Endodermal cell (in vitro differentiated cells): ENCODE data around the gene HMCN2. TPM values are rescaled to one million over a fixed set of nuclear protein-coding genes. Genes with fewer than 3 reads are reported as not detected.

ENCODE experiments used
- DNase-seq: peaks from one replicate; pipeline ENCODE4 v3.0.0-alpha.2; 2017
- H3K27ac ChIP-seq: 2 replicates; pipeline ENCODE4 v1.5.1; 2013; ENCODE audit warnings: mild to moderate bottlenecking, low read depth, low read length, moderate library complexity
- H3K27me3 ChIP-seq: 2 replicates; pipeline ENCODE4 v1.6.1; 2013; ENCODE audit warnings: mild to moderate bottlenecking, low read length, moderate library complexity; ENCODE audit not compliant: insufficient read depth, control insufficient read depth, poor library complexity, severe bottlenecking
- H3K36me3 ChIP-seq: 2 replicates; pipeline ENCODE4 v1.7.0; 2013; ENCODE audit warnings: mild to moderate bottlenecking, low read length, moderate library complexity; ENCODE audit not compliant: control insufficient read depth, insufficient read depth
- H3K4me1 ChIP-seq: one replicate; pipeline ENCODE4 v1.7.0; 2013; ENCODE audit warnings: low read length; ENCODE audit not compliant: control insufficient read depth, insufficient read depth
- H3K4me3 ChIP-seq: 2 replicates; pipeline ENCODE4 v1.5.1; 2013; ENCODE audit warnings: mild to moderate bottlenecking, low read length, moderate library complexity
- H3K9ac ChIP-seq: 2 replicates; pipeline ENCODE4 v1.6.1; 2013; ENCODE audit warnings: mild to moderate bottlenecking, low read length, moderate library complexity; ENCODE audit not compliant: poor library complexity, severe bottlenecking; ENCODE audit errors: extremely low read depth
- H3K9me3 ChIP-seq: 2 replicates; pipeline ENCODE4 v1.6.1; 2013; ENCODE audit warnings: mild to moderate bottlenecking, low read length, moderate library complexity; ENCODE audit not compliant: control insufficient read depth
- H3K27ac Mint-ChIP-seq: 2 replicates; pipeline ENCODE4 v1.8.0; 2020; ENCODE audit warnings: mixed read lengths
- H3K27me3 Mint-ChIP-seq: 2 replicates; pipeline ENCODE4 v1.8.0; 2021; ENCODE audit warnings: mild to moderate bottlenecking, mixed read lengths; ENCODE audit not compliant: insufficient read depth
- H3K36me3 Mint-ChIP-seq: 2 replicates; pipeline ENCODE4 v1.8.0; 2020; ENCODE audit warnings: low read depth, mixed read lengths
- H3K4me1 Mint-ChIP-seq: 2 replicates; pipeline ENCODE4 v1.8.0; 2020; ENCODE audit warnings: mixed read lengths
- H3K4me3 Mint-ChIP-seq: 2 replicates; pipeline ENCODE4 v1.8.0; 2020; ENCODE audit warnings: mild to moderate bottlenecking, moderate library complexity, mixed read lengths
- H3K9me3 Mint-ChIP-seq: 2 replicates; pipeline ENCODE4 v1.8.0; 2020; ENCODE audit warnings: mild to moderate bottlenecking, mixed read lengths
- WGBS, 2 experiments: methylation state at CpG; one replicate each; pipeline versions ENCODE4 v1.1.5 to v1.1.7; 2013; ENCODE audit warnings: missing lambda C conversion rate in 2 of 2, mixed read lengths in 1 of 2; ENCODE audit not compliant: insufficient coverage in 1 of 2, insufficient read length in 1 of 2; 5-methylcytosine and 5-hydroxymethylcytosine counted together
- total RNA-seq, 2 donors: library from RNA; stranded (reverse); fragmentation: NEBNext Ultra II Directional in 1 of 2; extraction: Animal tissue kit (Norgen Biotek cat#: 25700) in 1 of 2; gene quantifications; 2 replicates in 1 of 2; 3 replicates in 1 of 2; pipeline ENCODE4 v1.2.1, GENCODE V29; 2021
- TF ChIP-seq, protein P1 (sequence below): fragments of 200-600 bp; sonication (generic); conservative IDR thresholded peaks from 2 replicates; pipeline ENCODE4 v1.5.0; 2021; ENCODE audit warnings: antibody characterized with exemption, mild to moderate bottlenecking

HMCN2 gene
- total RNA-seq, 2 donors from 2014 or later = 3.3 to 3.9 TPM

DNA sequence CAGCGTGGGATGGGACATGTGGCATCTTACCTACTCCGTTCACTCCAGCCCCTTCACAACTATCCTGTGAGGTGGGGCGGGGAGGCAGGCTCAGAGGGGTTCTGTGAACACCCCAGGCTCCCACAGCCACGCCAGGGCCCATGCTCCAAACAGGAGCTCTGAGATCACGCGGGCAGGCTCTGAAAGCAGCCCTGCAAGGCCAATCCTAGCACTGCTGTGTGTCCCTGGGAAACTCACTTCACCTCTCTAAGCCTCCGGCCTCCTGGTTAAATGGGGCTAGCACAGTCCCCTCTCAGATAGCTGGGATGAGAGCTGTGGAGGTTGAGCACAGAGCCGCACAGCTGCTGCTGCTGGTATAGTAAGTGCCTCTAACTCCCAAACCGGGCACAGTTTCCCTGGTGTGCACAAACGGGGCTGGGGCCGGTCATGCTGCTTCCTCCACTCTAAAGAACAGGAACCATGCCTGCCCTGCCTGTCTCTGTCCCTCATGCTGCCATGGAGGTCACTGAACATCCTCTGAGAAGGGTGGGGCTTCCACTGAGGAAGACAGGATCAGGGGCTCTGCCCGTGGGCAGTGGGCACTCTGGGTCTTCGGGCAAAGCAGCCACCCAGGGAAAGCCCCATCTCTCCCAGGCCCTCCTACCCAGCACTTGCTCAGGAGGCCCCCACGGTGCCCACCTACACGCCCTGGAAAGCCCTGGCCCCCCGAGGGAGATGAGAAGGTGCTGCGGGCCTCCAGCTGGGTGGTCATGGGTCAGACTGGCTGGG is 166.2 kb downstream of the HMCN2 start:
- no peaks in the 10 kb centered on the region for H3K4me1 ChIP-seq
- Mint-ChIP-seq H3K36me3 (no peaks in the 10 kb centered on the region), H3K4me1 (peaks cover 3% of the 10 kb centered on the region), H3K27ac (no peak overlapping the region), H3K4me3 (no peak overlapping the region), H3K9me3 (peaks cover 10% of the 10 kb centered on the region), H3K27me3 (peaks cover 45% of the 10 kb centered on the region)
- H3K9me3 ChIP-seq = no peaks in the 10 kb centered on the region
- peaks cover 29% of the 10 kb centered on the region for H3K27me3 ChIP-seq
- no peak overlapping the region for H3K27ac ChIP-seq
- no peak overlapping the region for H3K4me3 ChIP-seq
- no peak for DNase-seq
- WGBS, 2 experiments = 91 to 92% methylated on average over 8 to 17 of the region's 17 CpGs
- TF ChIP-seq, protein P1, sequence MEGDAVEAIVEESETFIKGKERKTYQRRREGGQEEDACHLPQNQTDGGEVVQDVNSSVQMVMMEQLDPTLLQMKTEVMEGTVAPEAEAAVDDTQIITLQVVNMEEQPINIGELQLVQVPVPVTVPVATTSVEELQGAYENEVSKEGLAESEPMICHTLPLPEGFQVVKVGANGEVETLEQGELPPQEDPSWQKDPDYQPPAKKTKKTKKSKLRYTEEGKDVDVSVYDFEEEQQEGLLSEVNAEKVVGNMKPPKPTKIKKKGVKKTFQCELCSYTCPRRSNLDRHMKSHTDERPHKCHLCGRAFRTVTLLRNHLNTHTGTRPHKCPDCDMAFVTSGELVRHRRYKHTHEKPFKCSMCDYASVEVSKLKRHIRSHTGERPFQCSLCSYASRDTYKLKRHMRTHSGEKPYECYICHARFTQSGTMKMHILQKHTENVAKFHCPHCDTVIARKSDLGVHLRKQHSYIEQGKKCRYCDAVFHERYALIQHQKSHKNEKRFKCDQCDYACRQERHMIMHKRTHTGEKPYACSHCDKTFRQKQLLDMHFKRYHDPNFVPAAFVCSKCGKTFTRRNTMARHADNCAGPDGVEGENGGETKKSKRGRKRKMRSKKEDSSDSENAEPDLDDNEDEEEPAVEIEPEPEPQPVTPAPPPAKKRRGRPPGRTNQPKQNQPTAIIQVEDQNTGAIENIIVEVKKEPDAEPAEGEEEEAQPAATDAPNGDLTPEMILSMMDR = no peak
- H3K9ac ChIP-seq = no peak overlapping the region
- no peaks in the 10 kb centered on the region for H3K36me3 ChIP-seq

DNA sequence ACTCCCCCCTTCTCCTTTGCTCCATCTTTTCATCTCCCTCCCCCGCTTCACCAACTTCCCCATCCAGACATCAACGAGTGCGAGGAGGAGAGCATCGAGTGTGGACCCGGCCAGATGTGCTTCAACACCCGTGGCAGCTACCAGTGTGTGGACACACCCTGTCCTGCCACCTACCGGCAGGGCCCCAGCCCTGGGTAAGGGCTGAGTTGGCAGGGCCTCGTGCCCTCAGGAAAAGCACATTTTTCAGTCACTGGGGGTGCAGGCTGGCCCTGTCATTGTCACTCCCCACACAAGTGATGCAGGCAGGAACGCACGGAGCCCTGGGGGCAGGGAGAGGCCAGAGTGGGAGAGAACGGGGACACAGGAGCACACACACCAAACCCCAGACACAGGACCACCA is 166.8 kb downstream of the HMCN2 start:
- Histone ChIP-seq H3K4me1 (no peaks in the 10 kb centered on the region), H3K36me3 (no peaks in the 10 kb centered on the region), H3K27me3 (peaks cover 29% of the 10 kb centered on the region), H3K9me3 (no peaks in the 10 kb centered on the region), H3K4me3 (no peak overlapping the region), H3K9ac (no peak overlapping the region), H3K27ac (no peak overlapping the region)
- Mint-ChIP-seq H3K4me3 (no peak overlapping the region), H3K4me1 (no peaks in the 10 kb centered on the region), H3K36me3 (no peaks in the 10 kb centered on the region), H3K27ac (no peak overlapping the region), H3K9me3 (peaks cover 10% of the 10 kb centered on the region), H3K27me3 (peaks cover 45% of the 10 kb centered on the region)
- WGBS, 2 experiments = 83 to 87% methylated on average over 3 to 11 of the region's 11 CpGs
- DNase-seq = no peak
- TF ChIP-seq, protein P1 = no peak

DNA sequence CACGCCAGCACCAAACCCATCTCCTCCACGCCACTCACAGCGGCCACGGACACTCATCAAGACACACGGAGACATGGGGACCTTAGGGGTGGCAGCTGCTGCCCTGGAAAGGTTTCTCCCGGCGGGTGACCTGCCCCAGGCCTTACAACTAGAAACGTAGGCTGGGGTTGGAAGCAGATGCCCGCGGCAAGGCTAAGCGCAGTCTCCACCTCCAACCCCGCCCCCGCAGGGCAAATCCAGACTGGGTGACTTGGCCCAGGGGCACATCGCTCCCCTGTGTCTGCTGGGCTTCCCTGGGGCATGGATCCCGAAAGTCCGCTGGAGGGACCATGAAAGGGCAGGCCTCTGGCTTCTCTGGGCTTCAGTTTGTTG is 167.2 kb downstream of the HMCN2 start:
- no peaks in the 10 kb centered on the region for H3K9me3 ChIP-seq
- H3K27me3 ChIP-seq = peaks cover 29% of the 10 kb centered on the region
- H3K4me3 Mint-ChIP-seq = peak overlapping the region; percentile 46
- no peaks in the 10 kb centered on the region for H3K4me1 ChIP-seq
- TF ChIP-seq, protein P1 = no peak
- no peaks in the 10 kb centered on the region for H3K4me1 Mint-ChIP-seq
- H3K27me3 Mint-ChIP-seq = peaks cover 45% of the 10 kb centered on the region
- no peaks in the 10 kb centered on the region for H3K36me3 ChIP-seq
- no peak overlapping the region for H3K27ac Mint-ChIP-seq
- H3K27ac ChIP-seq = no peak overlapping the region
- H3K4me3 ChIP-seq = no peak overlapping the region
- no peak for DNase-seq
- H3K9ac ChIP-seq = no peak overlapping the region
- no peaks in the 10 kb centered on the region for H3K36me3 Mint-ChIP-seq
- WGBS, 2 experiments = 73 to 74% methylated on average over 12 to 16 of the region's 16 CpGs
- peaks cover 10% of the 10 kb centered on the region for H3K9me3 Mint-ChIP-seq
